CD4-positive, alpha-beta memory T cell (primary cell): ENCODE results near the gene VWA3B. TPM values are rescaled to one million over a fixed set of nuclear protein-coding genes. Genes with fewer than 3 reads are reported as not detected.
A peak's percentile ranks its signal among the peaks of the same experiment; 100 is the strongest.
"Not testable (repeated sequence)": the region's sequence is repeated elsewhere in the genome, so short reads cannot be mapped to it uniquely, and the experiment has no call there.

Experiments
- CTCF ChIA-PET: fragments of 350-600 bp; sonication (Branson Sonifier 250); formaldehyde crosslinking; loops from one replicate; lab custom pipeline; 2021; ENCODE audit warnings: inconsistent platforms; ENCODE audit not compliant: partially characterized antibody; lab: Charles Lee
- POLR2A ChIA-PET: fragments of 350-600 bp; sonication (Branson Sonifier 250); formaldehyde crosslinking; loops from one replicate; lab custom pipeline; 2021; ENCODE audit not compliant: partially characterized antibody; lab: Charles Lee
- DNase-seq, 5 donors: peaks; one replicate each; pipeline versions ENCODE4 v3.0.0 to v3.0.0-alpha.2; 2020 to 2022; ENCODE audit warnings: mixed read lengths in 1 of 5
- H3K27ac ChIP-seq: one replicate; pipeline ENCODE4 v1.7.0; 2013; ENCODE audit warnings: low read depth, low read length
- H3K27me3 ChIP-seq: 2 replicates; pipeline ENCODE4 v1.7.0; 2013; ENCODE audit warnings: mild to moderate bottlenecking, low read length, moderate library complexity; ENCODE audit not compliant: insufficient read depth
- H3K36me3 ChIP-seq: 2 replicates; pipeline ENCODE4 v1.7.0; 2013; ENCODE audit warnings: mild to moderate bottlenecking, low read length, moderate library complexity; ENCODE audit not compliant: insufficient read depth
- H3K4me1 ChIP-seq: 2 replicates; pipeline ENCODE4 v1.7.0; 2013; ENCODE audit warnings: mild to moderate bottlenecking, low read length, moderate library complexity; ENCODE audit not compliant: insufficient read depth
- H3K4me3 ChIP-seq, 2 donors: one replicate each; pipeline ENCODE4 v1.7.0; 2013; ENCODE audit warnings: low read length in 2 of 2, mild to moderate bottlenecking in 1 of 2
- H3K9me3 ChIP-seq, 2 donors: one replicate each; pipeline ENCODE4 v1.7.0; 2013; ENCODE audit warnings: low read length in 2 of 2, control low read depth in 1 of 2; ENCODE audit not compliant: control insufficient read depth in 1 of 2
- H3K27ac Mint-ChIP-seq, 7 donors: one replicate each; pipeline ENCODE4 v1.8.0; 2020 to 2021; ENCODE audit warnings: mixed read lengths in 7 of 7, mild to moderate bottlenecking in 6 of 7, inconsistent platforms in 3 of 7, moderate library complexity in 3 of 7
- H3K27me3 Mint-ChIP-seq, 2 donors: one replicate each; pipeline ENCODE4 v1.8.0; 2020 to 2021; ENCODE audit warnings: mixed read lengths in 2 of 2
- H3K36me3 Mint-ChIP-seq, 2 donors: one replicate each; pipeline ENCODE4 v1.8.0; 2020 to 2021; ENCODE audit warnings: mixed read lengths in 2 of 2, inconsistent platforms in 1 of 2, mild to moderate bottlenecking in 1 of 2
- H3K4me1 Mint-ChIP-seq, 4 donors: one replicate each; pipeline ENCODE4 v1.8.0; 2020 to 2021; ENCODE audit warnings: mixed read lengths in 4 of 4, mild to moderate bottlenecking in 1 of 4
- H3K4me3 Mint-ChIP-seq, 8 donors: one replicate each; pipeline ENCODE4 v1.8.0; 2020 to 2021; ENCODE audit warnings: mixed read lengths in 8 of 8, mild to moderate bottlenecking in 7 of 8, moderate library complexity in 6 of 8, inconsistent platforms in 3 of 8
- H3K9me3 Mint-ChIP-seq, 8 donors: one replicate each; pipeline ENCODE4 v1.8.0; 2020 to 2021; ENCODE audit warnings: mixed read lengths in 8 of 8, mild to moderate bottlenecking in 5 of 8, inconsistent platforms in 3 of 8, moderate library complexity in 1 of 8
- intact Hi-C: fragments of 100-400 bp; cut with micrococcal nuclease; formaldehyde crosslinking; loops from one replicate; pipeline ENCODE4 v1.15.1; 2023
- polyA plus RNA-seq, 2 donors: library from polyadenylated mRNA; unstranded; fragments of 300-500 nt; fragmentation: Illumina TruSeq; gene quantifications; one replicate each; pipeline ENCODE4 v1.2.3, GENCODE V29; 2021
- total RNA-seq, 2 experiments: library from RNA; stranded (reverse); gene quantifications; one replicate each; pipeline ENCODE4 v1.2.3, GENCODE V29; 2021

VWA3B gene
- total and polyA plus RNA-seq, 4 experiments from 2014 or later: not detected

GRCh38 chr2:98301469-98301868, 214.5 kb downstream of the VWA3B start:
- peaks cover 0 to 4% (median 0%) of the 10 kb centered on the region in 8 donors for H3K9me3 Mint-ChIP-seq
- Histone ChIP-seq H3K27me3 (no peaks in the 10 kb centered on the region), H3K9me3 (no peaks in the 10 kb centered on the region), H3K4me1 (no peaks in the 10 kb centered on the region), H3K36me3 (no peaks in the 10 kb centered on the region), H3K4me3 (no peak overlapping the region), H3K27ac (no peak overlapping the region)
- peaks cover 24 to 26% of the 10 kb centered on the region in 2 donors for H3K27me3 Mint-ChIP-seq
- H3K4me1 Mint-ChIP-seq: no peaks in the 10 kb centered on the region
- H3K36me3 Mint-ChIP-seq: no peaks in the 10 kb centered on the region
- DNase-seq: no peak
- no peak overlapping the region for H3K27ac Mint-ChIP-seq
- ChIA-PET CTCF (no interaction called here), POLR2A (no interaction called here)
- intact Hi-C loops: no loop called here
- no peak overlapping the region for H3K4me3 Mint-ChIP-seq

DNA sequence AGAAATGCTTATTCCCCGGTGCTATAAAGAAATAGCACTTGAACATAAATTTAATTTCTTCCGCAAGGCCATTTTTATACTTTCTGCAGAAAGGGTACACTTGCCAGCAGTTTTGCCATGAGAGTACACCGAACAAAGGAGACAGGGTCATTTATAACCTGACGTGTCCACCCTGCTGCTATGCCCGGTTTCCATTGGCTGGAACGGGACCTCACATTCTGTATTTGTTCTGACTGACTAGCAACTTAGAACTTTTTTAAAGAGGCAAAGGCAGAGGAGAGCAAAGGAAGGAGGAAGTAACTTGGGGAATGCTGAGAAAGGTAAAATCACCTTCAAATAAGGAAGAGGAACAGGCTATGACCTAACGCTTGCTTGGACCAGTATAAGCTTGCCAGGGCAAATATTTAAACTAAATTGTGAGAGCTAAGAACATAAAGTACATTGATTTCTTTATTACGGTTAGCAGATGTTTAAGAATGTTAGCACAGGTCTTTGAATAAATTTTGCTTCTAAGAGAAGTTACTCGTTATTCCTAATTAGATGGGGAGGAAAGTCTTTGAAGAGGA, 220.2 kb downstream of the VWA3B start:
- DNase-seq, CTCF ChIA-PET, H3K4me1 Mint-ChIP-seq, H3K9me3 Mint-ChIP-seq, H3K4me3 ChIP-seq, POLR2A ChIA-PET, H3K27me3 ChIP-seq, H3K9me3 ChIP-seq, H3K36me3 ChIP-seq, intact Hi-C loops, H3K36me3 Mint-ChIP-seq, H3K4me1 ChIP-seq, H3K27ac ChIP-seq, H3K4me3 Mint-ChIP-seq: not testable (repeated sequence)
- peaks cover 28 to 31% of the 10 kb centered on the region in 2 donors for H3K27me3 Mint-ChIP-seq
- H3K27ac Mint-ChIP-seq: peak overlapping the region in 1 of 7 donors; percentile 1

- no peak for DNase-seq
- H3K27ac Mint-ChIP-seq: no peak overlapping the region
- ChIA-PET CTCF (no interaction called here), POLR2A (no interaction called here)
- H3K36me3 Mint-ChIP-seq: no peaks in the 10 kb centered on the region
- peaks cover 30 to 34% of the 10 kb centered on the region in 2 donors for H3K27me3 Mint-ChIP-seq
- Histone ChIP-seq H3K27ac (no peak overlapping the region), H3K9me3 (no peaks in the 10 kb centered on the region), H3K4me3 (no peak overlapping the region), H3K27me3 (no peaks in the 10 kb centered on the region), H3K4me1 (no peaks in the 10 kb centered on the region), H3K36me3 (no peaks in the 10 kb centered on the region)
- intact Hi-C loops: no loop called here
- peaks cover 0 to 4% (median 0%) of the 10 kb centered on the region in 8 donors for H3K9me3 Mint-ChIP-seq
- H3K4me3 Mint-ChIP-seq: no peak overlapping the region
- no peaks in the 10 kb centered on the region for H3K4me1 Mint-ChIP-seq
Observed at GRCh38 chr2:98308068-98308467, 221.1 kb downstream of the VWA3B start.

- Mint-ChIP-seq H3K9me3 (peaks cover 0 to 4% (median 0%) of the 10 kb centered on the region in 8 donors), H3K27me3 (peaks cover 30 to 32% of the 10 kb centered on the region in 2 donors), H3K36me3 (no peaks in the 10 kb centered on the region), H3K4me1 (no peaks in the 10 kb centered on the region), H3K27ac (peak overlapping the region in 1 of 7 donors; percentile 61), H3K4me3 (no peak overlapping the region)
- Histone ChIP-seq H3K36me3 (no peaks in the 10 kb centered on the region), H3K27me3 (no peaks in the 10 kb centered on the region), H3K27ac (no peak overlapping the region), H3K4me3 (no peak overlapping the region), H3K9me3 (no peaks in the 10 kb centered on the region), H3K4me1 (no peaks in the 10 kb centered on the region)
- CTCF ChIA-PET: no interaction called here
- intact Hi-C loops: no loop called here
- DNase-seq: no peak
- POLR2A ChIA-PET: no interaction called here
Observed at GRCh38 chr2:98308532-98308931, 221.6 kb downstream of the VWA3B start.

DNA sequence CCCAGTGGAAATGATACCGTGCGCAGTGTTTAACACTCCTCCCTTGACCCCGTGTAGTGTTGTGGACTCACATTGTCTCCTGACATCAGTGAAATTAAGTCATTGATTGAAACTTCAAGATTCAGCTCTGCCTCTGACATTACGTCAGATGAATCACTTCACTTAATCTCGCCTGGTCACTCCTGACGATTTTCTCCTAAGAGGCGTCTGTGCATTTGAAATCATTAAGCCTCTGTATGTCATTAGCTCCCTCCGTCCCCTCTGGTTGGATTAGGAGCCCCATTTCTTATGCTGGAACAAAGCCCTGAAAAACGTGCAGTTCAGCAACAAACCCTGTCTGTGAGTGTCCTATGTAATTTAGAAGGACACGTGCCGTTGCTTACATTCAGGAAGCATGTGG, 222.6 kb downstream of the VWA3B start:
- Histone ChIP-seq H3K27ac (no peak overlapping the region), H3K36me3 (no peaks in the 10 kb centered on the region), H3K9me3 (no peaks in the 10 kb centered on the region), H3K27me3 (no peaks in the 10 kb centered on the region), H3K4me1 (no peaks in the 10 kb centered on the region), H3K4me3 (no peak overlapping the region)
- peaks cover 0 to 4% (median 0%) of the 10 kb centered on the region in 8 donors for H3K9me3 Mint-ChIP-seq
- H3K4me3 Mint-ChIP-seq: no peak overlapping the region
- intact Hi-C loops: no loop called here
- POLR2A ChIA-PET: no interaction called here
- no peak overlapping the region for H3K27ac Mint-ChIP-seq
- CTCF ChIA-PET: no interaction called here
- H3K36me3 Mint-ChIP-seq: no peaks in the 10 kb centered on the region
- no peaks in the 10 kb centered on the region for H3K4me1 Mint-ChIP-seq
- DNase-seq: no peak
- peaks cover 27 to 28% of the 10 kb centered on the region in 2 donors for H3K27me3 Mint-ChIP-seq

DNA sequence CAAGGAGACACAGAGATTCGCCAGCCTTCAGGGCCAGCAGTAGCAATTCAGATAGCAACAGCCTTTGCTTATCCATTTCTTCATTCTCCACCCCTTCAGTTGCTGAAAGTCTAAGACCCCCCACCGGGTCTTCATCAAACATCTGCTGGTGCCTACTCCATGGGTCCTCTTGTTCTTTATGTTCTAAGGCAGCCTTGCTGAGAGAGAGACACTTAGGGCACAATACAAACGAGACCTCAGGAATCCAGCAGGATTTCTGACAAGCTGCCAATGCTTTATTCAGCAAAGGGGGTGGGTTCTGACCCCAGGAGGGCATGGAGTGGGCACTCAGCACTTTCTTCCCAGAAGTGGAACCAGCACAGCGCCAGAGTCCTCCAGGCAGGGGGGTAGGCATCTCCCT, 223.0 kb downstream of the VWA3B start:
- H3K27ac ChIP-seq: no peak overlapping the region
- H3K36me3 Mint-ChIP-seq: no peaks in the 10 kb centered on the region
- peaks cover 24% of the 10 kb centered on the region in 2 donors for H3K27me3 Mint-ChIP-seq
- H3K4me3 ChIP-seq: no peak overlapping the region
- H3K4me1 Mint-ChIP-seq: no peaks in the 10 kb centered on the region
- DNase-seq: no peak
- no peaks in the 10 kb centered on the region for H3K27me3 ChIP-seq
- no peaks in the 10 kb centered on the region for H3K9me3 ChIP-seq
- CTCF ChIA-PET: no interaction called here
- POLR2A ChIA-PET: no interaction called here
- H3K36me3 ChIP-seq: no peaks in the 10 kb centered on the region
- H3K9me3 Mint-ChIP-seq: peaks cover 0 to 2% (median 0%) of the 10 kb centered on the region in 8 donors
- intact Hi-C loops: no loop called here
- H3K27ac Mint-ChIP-seq: no peak overlapping the region
- no peaks in the 10 kb centered on the region for H3K4me1 ChIP-seq
- no peak overlapping the region for H3K4me3 Mint-ChIP-seq

- H3K4me1 ChIP-seq: no peaks in the 10 kb centered on the region
- Mint-ChIP-seq H3K27me3 (peaks cover 20% of the 10 kb centered on the region in 2 donors), H3K4me1 (no peaks in the 10 kb centered on the region), H3K4me3 (no peak overlapping the region), H3K27ac (no peak overlapping the region), H3K9me3 (no peaks in the 10 kb centered on the region), H3K36me3 (no peaks in the 10 kb centered on the region)
- no peaks in the 10 kb centered on the region for H3K36me3 ChIP-seq
- intact Hi-C loops: no loop called here
- H3K9me3 ChIP-seq: no peaks in the 10 kb centered on the region
- CTCF ChIA-PET: interaction anchor here (1.0 kb wide), 1 partner anchor 504 kb away, joined by 3 read pairs; no protein-coding TSS in a partner anchor
- H3K27me3 ChIP-seq: no peaks in the 10 kb centered on the region
- H3K27ac ChIP-seq: no peak overlapping the region
- POLR2A ChIA-PET: no interaction called here
- DNase-seq: no peak
- H3K4me3 ChIP-seq: no peak overlapping the region
Observed at GRCh38 chr2:98311090-98311489, 224.1 kb downstream of the VWA3B start.
